OCI-LY7 (cell line): ENCODE data around the gene SECTM1. TPM values are rescaled to one million over a fixed set of nuclear protein-coding genes. Genes with fewer than 3 reads are reported as not detected.

ENCODE experiments used
- BruUV-seq: library from RNA; stranded (reverse); fragments of 400-500 nt; replicated peaks from 2 replicates; lab custom pipeline; 2021; lab: Mats Ljungman, UMichigan
- CTCF ChIA-PET: fragments of 300-600 bp; sonication (Branson Sonifier 250); formaldehyde crosslinking; loops from one replicate; lab custom pipeline; 2022; ENCODE audit warnings: antibody characterized with exemption; ENCODE audit not compliant: unreplicated experiment; lab: Charles Lee
- POLR2A ChIA-PET: fragments of 300-600 bp; sonication (Branson Sonifier 250); formaldehyde crosslinking; loops from one replicate; lab custom pipeline; 2022; ENCODE audit warnings: antibody characterized with exemption; lab: Charles Lee
- DNase-seq: peaks from one replicate; pipeline ENCODE4 v3.0.0-alpha.2; 2015; ENCODE audit warnings: low spot score
- H2AFZ ChIP-seq: fragments of 200-600 bp; sonication (generic), shearing (Covaris generic); 2 replicates; pipeline ENCODE4 v1.6.1; 2014; ENCODE audit warnings: mild to moderate bottlenecking, antibody characterized with exemption, low read length, moderate library complexity
- H3K27ac ChIP-seq: fragments of 200-600 bp; sonication (generic); 2 replicates; pipeline ENCODE4 v1.5.1; 2014; ENCODE audit warnings: mixed run types, low read depth, mild to moderate bottlenecking, moderate library complexity, low read length, inconsistent platforms; ENCODE audit not compliant: poor library complexity, severe bottlenecking
- H3K36me3 ChIP-seq: fragments of 200-600 bp; sonication (generic); 2 replicates; pipeline ENCODE4 v1.6.1; 2014; ENCODE audit warnings: mild to moderate bottlenecking, antibody characterized with exemption, low read length, moderate library complexity, mixed read lengths; ENCODE audit not compliant: insufficient read depth
- H3K4me1 ChIP-seq: fragments of 200-600 bp; sonication (generic); 2 replicates; pipeline ENCODE4 v1.5.1; 2014; ENCODE audit warnings: mild to moderate bottlenecking, low read length; ENCODE audit not compliant: insufficient read depth, poor library complexity, severe bottlenecking
- H3K4me2 ChIP-seq: fragments of 200-600 bp; sonication (generic); 2 replicates; pipeline ENCODE4 v1.6.1; 2014; ENCODE audit warnings: mild to moderate bottlenecking, low read length
- H3K4me3 ChIP-seq: fragments of 200-600 bp; sonication (generic); 2 replicates; pipeline ENCODE4 v1.5.1; 2014; ENCODE audit warnings: mild to moderate bottlenecking, low read depth, low read length; ENCODE audit not compliant: poor library complexity, severe bottlenecking
- H3K79me2 ChIP-seq: fragments of 200-600 bp; sonication (generic); 2 replicates; pipeline ENCODE4 v1.6.1; 2016; ENCODE audit warnings: low read depth, mild to moderate bottlenecking, low read length, moderate library complexity, mixed read lengths; ENCODE audit not compliant: insufficient read depth
- H3K9me2 ChIP-seq: fragments of 200-600 bp; sonication (generic); 2 replicates; pipeline ENCODE4 v1.6.1; 2016; ENCODE audit warnings: mild to moderate bottlenecking, low read length, mixed read lengths; ENCODE audit not compliant: insufficient read depth
- H3K9me3 ChIP-seq: fragments of 200-600 bp; sonication (generic); 2 replicates; pipeline ENCODE4 v1.6.1; 2014; ENCODE audit warnings: mild to moderate bottlenecking, mixed run types, low read length, mixed read lengths
- H4K20me1 ChIP-seq: fragments of 200-600 bp; sonication (generic); 2 replicates; pipeline ENCODE4 v1.6.1; 2014; ENCODE audit warnings: mild to moderate bottlenecking, antibody characterized with exemption, low read length, moderate library complexity, mixed read lengths; ENCODE audit not compliant: insufficient read depth
- EZH2phosphoT487 ChIP-seq: fragments of 200-600 bp; sonication (generic); IDR thresholded peaks from 2 replicates; pipeline ENCODE4 v1.6.1; 2018; ENCODE audit warnings: low read depth, borderline replicate concordance, mild to moderate bottlenecking, mixed run types, antibody characterized with exemption, low read length, moderate library complexity, mixed read lengths
- intact Hi-C: fragments of 100-400 bp; cut with micrococcal nuclease; formaldehyde crosslinking; loops from one replicate; pipeline ENCODE4 v1.10.0; 2022; ENCODE audit not compliant: unreplicated experiment
- total RNA-seq, 2 experiments: library from RNA; depleted of rRNA in 1 of 2; stranded (reverse); fragments of >200 nt in 1 of 2; shearing (Covaris generic) in 1 of 2; gene quantifications; 2 replicates each; pipeline ENCODE4 v1.2.3, GENCODE V29; 2014 to 2022
- TF ChIP-seq, protein P1 (sequence below): fragments of 200-600 bp; sonication (generic); conservative IDR thresholded peaks from 2 replicates; pipeline ENCODE4 v1.5.1; 2014; ENCODE audit warnings: mild to moderate bottlenecking, antibody characterized with exemption, low read length, moderate library complexity, mixed read lengths

The SECTM1 gene
- total RNA-seq, 2 experiments from 2014 or later = not detected

- CTCF ChIA-PET = no interaction called here
- Histone ChIP-seq H3K4me1 (no peaks in the 10 kb centered on the region), H3K4me3 (no peak overlapping the region), H3K9me2 (no peaks in the 10 kb centered on the region), H3K27ac (no peak overlapping the region), H4K20me1 (no peaks in the 10 kb centered on the region), H3K36me3 (no peaks in the 10 kb centered on the region), H3K79me2 (no peaks in the 10 kb centered on the region), H3K4me2 (no peak overlapping the region), H2AFZ (no peak overlapping the region), H3K9me3 (peaks cover 8% of the 10 kb centered on the region; the same call in 1 of the 2 replicates)
- TF ChIP-seq EZH2phosphoT487 = no peak
- TF ChIP-seq, protein P1, sequence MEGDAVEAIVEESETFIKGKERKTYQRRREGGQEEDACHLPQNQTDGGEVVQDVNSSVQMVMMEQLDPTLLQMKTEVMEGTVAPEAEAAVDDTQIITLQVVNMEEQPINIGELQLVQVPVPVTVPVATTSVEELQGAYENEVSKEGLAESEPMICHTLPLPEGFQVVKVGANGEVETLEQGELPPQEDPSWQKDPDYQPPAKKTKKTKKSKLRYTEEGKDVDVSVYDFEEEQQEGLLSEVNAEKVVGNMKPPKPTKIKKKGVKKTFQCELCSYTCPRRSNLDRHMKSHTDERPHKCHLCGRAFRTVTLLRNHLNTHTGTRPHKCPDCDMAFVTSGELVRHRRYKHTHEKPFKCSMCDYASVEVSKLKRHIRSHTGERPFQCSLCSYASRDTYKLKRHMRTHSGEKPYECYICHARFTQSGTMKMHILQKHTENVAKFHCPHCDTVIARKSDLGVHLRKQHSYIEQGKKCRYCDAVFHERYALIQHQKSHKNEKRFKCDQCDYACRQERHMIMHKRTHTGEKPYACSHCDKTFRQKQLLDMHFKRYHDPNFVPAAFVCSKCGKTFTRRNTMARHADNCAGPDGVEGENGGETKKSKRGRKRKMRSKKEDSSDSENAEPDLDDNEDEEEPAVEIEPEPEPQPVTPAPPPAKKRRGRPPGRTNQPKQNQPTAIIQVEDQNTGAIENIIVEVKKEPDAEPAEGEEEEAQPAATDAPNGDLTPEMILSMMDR = no peak
- DNase-seq = no peak
- intact Hi-C loops = no loop called here
- no TSS peak for BruUV-seq
- POLR2A ChIA-PET = no interaction called here
These were observed 13.3 kb downstream of the SECTM1 start for GRCh38 chr17:82320140-82320840.

DNA sequence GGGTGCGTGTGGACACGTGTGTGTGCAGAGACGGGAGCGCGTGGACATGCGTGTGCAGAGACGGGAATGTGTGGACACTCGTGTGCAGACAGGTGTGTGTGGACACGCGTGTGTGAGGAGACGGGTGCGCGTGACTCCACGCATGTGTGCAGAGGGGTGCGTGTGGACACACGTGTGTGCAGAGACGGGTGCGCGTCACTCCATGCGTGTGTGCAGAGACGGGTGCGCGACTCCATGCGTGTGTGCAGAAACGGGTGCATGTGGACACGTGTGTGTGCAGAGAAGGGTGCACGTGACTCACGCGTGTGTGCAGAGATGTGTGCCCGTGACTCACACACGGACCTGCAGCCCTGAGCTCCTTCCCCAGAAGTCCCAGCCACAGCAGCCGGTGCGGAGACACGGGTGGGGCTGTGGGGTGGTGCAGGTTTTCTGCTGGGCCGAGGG, 13.9 kb downstream of the SECTM1 start:
- Histone ChIP-seq H3K79me2 (no peaks in the 10 kb centered on the region), H3K27ac (no peak overlapping the region), H3K9me2 (no peaks in the 10 kb centered on the region), H4K20me1 (no peaks in the 10 kb centered on the region), H3K36me3 (no peaks in the 10 kb centered on the region), H3K9me3 (peaks cover 8% of the 10 kb centered on the region; the same call in 1 of the 2 replicates), H3K4me1 (no peaks in the 10 kb centered on the region), H3K4me2 (no peak overlapping the region), H2AFZ (no peak overlapping the region), H3K4me3 (no peak overlapping the region)
- ChIA-PET POLR2A (no interaction called here), CTCF (no interaction called here)
- BruUV-seq = no TSS peak
- no peak for DNase-seq
- intact Hi-C loops = no loop called here
- TF ChIP-seq, protein P1 = no peak
- TF ChIP-seq EZH2phosphoT487 = no peak
